H1 (cell line): ENCODE measurements around the gene STK32A. TPM values are rescaled to one million over a fixed set of nuclear protein-coding genes. Genes with fewer than 3 reads are reported as not detected.

Experiments
- CTCF ChIA-PET: fragments of 300-600 bp; sonication (Branson Sonifier 250); formaldehyde crosslinking; loops from one replicate; lab custom pipeline; 2021; ENCODE audit not compliant: partially characterized antibody; lab: Charles Lee
- POLR2A ChIA-PET: fragments of 300-600 bp; sonication (Branson Sonifier 250); formaldehyde crosslinking; loops from one replicate; lab custom pipeline; 2021; ENCODE audit warnings: inconsistent platforms; ENCODE audit not compliant: partially characterized antibody; lab: Charles Lee
- DNase-seq, 2 experiments: peaks; one replicate each; pipeline versions ENCODE4 v3.0.0 to v3.0.0-alpha.2; 2010 to 2022; ENCODE audit warnings: low spot score in 2 of 2, low read depth in 1 of 2, mixed read lengths in 1 of 2
- FAIRE-seq: peaks from 2 replicates; lab custom pipeline; 2011; peaks lifted over from hg19 to GRCh38; lab: Jason Lieb, UNC
- H2AFZ ChIP-seq: 2 replicates; pipeline ENCODE4 v1.8.1; 2012; ENCODE audit warnings: low read length, inconsistent platforms
- H2AK5ac ChIP-seq: 2 replicates; pipeline ENCODE4 v1.6.1; 2013; ENCODE audit warnings: low read depth, low read length
- H2BK120ac ChIP-seq: replicated peaks from 2 replicates; pipeline ENCODE3; 2013; ENCODE audit warnings: low read depth, low read length, inconsistent platforms
- H2BK12ac ChIP-seq: 2 replicates; pipeline ENCODE4 v1.6.1; 2013; ENCODE audit warnings: low read depth, low read length
- H2BK15ac ChIP-seq: 2 replicates; pipeline ENCODE4 v1.6.1; 2013; ENCODE audit warnings: low read length
- H2BK20ac ChIP-seq: 2 replicates; pipeline ENCODE4 v1.6.1; 2013; ENCODE audit warnings: low read length
- H2BK5ac ChIP-seq: 2 replicates; pipeline ENCODE4 v1.6.1; 2013; ENCODE audit warnings: low read depth, low read length
- H3K14ac ChIP-seq: 2 replicates; pipeline ENCODE4 v1.6.1; 2013; ENCODE audit warnings: inconsistent platforms; ENCODE audit not compliant: insufficient read length
- H3K18ac ChIP-seq: 2 replicates; pipeline ENCODE4 v1.6.1; 2013; ENCODE audit warnings: low read length; ENCODE audit errors: extremely low read depth
- H3K23ac ChIP-seq: 2 replicates; pipeline ENCODE4 v1.6.1; 2013; ENCODE audit warnings: inconsistent platforms; ENCODE audit not compliant: insufficient read length
- H3K23me2 ChIP-seq: 2 replicates; pipeline ENCODE4 v1.6.1; 2013; ENCODE audit warnings: low read depth, low read length
- H3K27ac ChIP-seq: 2 replicates; pipeline ENCODE4 v1.6.1; 2011; ENCODE audit warnings: low read depth, low read length, inconsistent platforms
- H3K27me3 ChIP-seq, 4 experiments: replicated peaks in 1 of 4; 1 replicate in 1 of 4; 2 replicates in 3 of 4; pipeline versions ENCODE4 v1.6.1 to v1.8.1; 2011 to 2013; ENCODE audit warnings: low read length in 3 of 4, mild to moderate bottlenecking in 3 of 4, inconsistent platforms in 2 of 4, mixed read lengths in 2 of 4, moderate library complexity in 1 of 4; ENCODE audit not compliant: control insufficient read depth in 3 of 4, insufficient read depth in 3 of 4; ENCODE audit errors: extremely low read depth in 1 of 4
- H3K36me3 ChIP-seq, 4 experiments: 2 replicates each; pipeline versions ENCODE4 v1.6.1 to v1.8.1; 2011 to 2013; ENCODE audit warnings: mild to moderate bottlenecking in 4 of 4, low read length in 3 of 4, moderate library complexity in 2 of 4, control low read depth in 1 of 4, inconsistent platforms in 1 of 4; ENCODE audit not compliant: insufficient read depth in 4 of 4, control insufficient read depth in 2 of 4
- H3K4ac ChIP-seq: replicated peaks from 2 replicates; pipeline ENCODE3; 2013; ENCODE audit warnings: low read length, low read depth, mixed read lengths, inconsistent platforms; ENCODE audit not compliant: insufficient read length
- H3K4me1 ChIP-seq, 4 experiments: replicated peaks in 1 of 4; 1 replicate in 1 of 4; 2 replicates in 3 of 4; pipeline versions ENCODE4 v1.6.1 to v1.8.1; 2011 to 2013; ENCODE audit warnings: low read length in 3 of 4, inconsistent platforms in 2 of 4, mixed read lengths in 1 of 4; ENCODE audit not compliant: insufficient read depth in 4 of 4, control insufficient read depth in 3 of 4
- H3K4me2 ChIP-seq, 2 experiments: 2 replicates each; pipeline versions ENCODE4 v1.6.1 to v1.8.1; 2011 to 2013; ENCODE audit warnings: low read depth in 2 of 2, low read length in 2 of 2, control low read depth in 1 of 2, inconsistent platforms in 1 of 2, mild to moderate bottlenecking in 1 of 2; ENCODE audit not compliant: insufficient read depth in 1 of 2
- H3K4me3 ChIP-seq, 4 experiments: fragments of 200-600, 300-600 bp in 1 of 4; sonication (generic), shearing (Covaris generic), sonication (Bioruptor Twin) in 1 of 4; 2 replicates each; pipeline versions ENCODE4 v1.5.1 to v1.8.1; 2011 to 2016; ENCODE audit warnings: low read length in 4 of 4, low read depth in 3 of 4, control low read depth in 2 of 4, inconsistent platforms in 2 of 4, mild to moderate bottlenecking in 2 of 4, mixed read lengths in 1 of 4, moderate library complexity in 1 of 4; ENCODE audit not compliant: insufficient read depth in 2 of 4; ENCODE audit errors: extremely low read depth in 1 of 4
- H3K56ac ChIP-seq: replicated peaks from 2 replicates; pipeline ENCODE3; 2013; ENCODE audit warnings: low read depth, mild to moderate bottlenecking, mixed read lengths, low read length, inconsistent platforms; ENCODE audit not compliant: insufficient read length
- H3K79me1 ChIP-seq: 2 replicates; pipeline ENCODE4 v1.6.1; 2013; ENCODE audit warnings: low read depth, low read length, control low read depth
- H3K79me2 ChIP-seq, 2 experiments: 2 replicates each; pipeline versions ENCODE4 v1.6.1 to v1.8.1; 2012 to 2013; ENCODE audit warnings: low read length in 2 of 2, mild to moderate bottlenecking in 2 of 2, inconsistent platforms in 1 of 2; ENCODE audit not compliant: insufficient read depth in 2 of 2, control insufficient read depth in 1 of 2
- H3K9ac ChIP-seq, 4 experiments: replicated peaks in 1 of 4; 1 replicate in 1 of 4; 2 replicates in 3 of 4; pipeline versions ENCODE4 v1.6.1 to v1.8.1; 2011 to 2013; ENCODE audit warnings: low read depth in 3 of 4, low read length in 3 of 4, control low read depth in 2 of 4, mild to moderate bottlenecking in 2 of 4, moderate library complexity in 2 of 4, inconsistent platforms in 1 of 4; ENCODE audit errors: extremely low read depth in 1 of 4
- H3K9me3 ChIP-seq, 2 experiments: 2 replicates each; pipeline versions ENCODE4 v1.6.1 to v1.8.1; 2012 to 2013; ENCODE audit warnings: mild to moderate bottlenecking in 2 of 2, moderate library complexity in 2 of 2, control low read depth in 1 of 2, inconsistent platforms in 1 of 2, low read depth in 1 of 2, low read length in 1 of 2, mixed read lengths in 1 of 2; ENCODE audit not compliant: insufficient read depth in 2 of 2
- H4K20me1 ChIP-seq, 2 experiments: replicated peaks in 1 of 2; 2 replicates each; pipeline versions ENCODE3 to v1.8.1; 2011 to 2013; ENCODE audit warnings: inconsistent platforms in 2 of 2, low read length in 2 of 2, mild to moderate bottlenecking in 1 of 2; ENCODE audit not compliant: insufficient read depth in 2 of 2, control insufficient read depth in 1 of 2
- H4K5ac ChIP-seq: 2 replicates; pipeline ENCODE4 v1.6.1; 2013; ENCODE audit warnings: low read length, low read depth, mixed read lengths, inconsistent platforms; ENCODE audit not compliant: insufficient read length
- H4K8ac ChIP-seq: 2 replicates; pipeline ENCODE4 v1.8.0; 2013; ENCODE audit warnings: mild to moderate bottlenecking, moderate library complexity, low read length, inconsistent platforms; ENCODE audit not compliant: insufficient read depth; ENCODE audit errors: extremely low read depth
- H4K91ac ChIP-seq: replicated peaks from 2 replicates; pipeline ENCODE3; 2013; ENCODE audit warnings: low read length, mixed read lengths, inconsistent platforms; ENCODE audit not compliant: insufficient read length
- EGR1 ChIP-seq: IDR thresholded peaks from 2 replicates; pipeline ENCODE4 v1.6.1; 2011; ENCODE audit warnings: low read depth, low read length, borderline replicate concordance
- FOSL1 ChIP-seq: IDR thresholded peaks from 2 replicates; pipeline ENCODE4 v1.6.1; 2011; ENCODE audit warnings: mild to moderate bottlenecking, low read depth, low read length, moderate library complexity; ENCODE audit not compliant: insufficient read depth
- GTF2F1 ChIP-seq: IDR thresholded peaks from 2 replicates; pipeline ENCODE4 v1.6.1; 2012; ENCODE audit warnings: low read depth, low read length, improper control_type of control experiment, borderline replicate concordance
- HDAC2 ChIP-seq, 2 experiments: fragments of 300-600 bp in 1 of 2; sonication (generic) in 1 of 2; IDR thresholded peaks; 2 replicates each; pipeline ENCODE4 v1.6.1; 2011 to 2012; ENCODE audit warnings: low read depth in 2 of 2, low read length in 2 of 2, mild to moderate bottlenecking in 2 of 2, moderate library complexity in 2 of 2, borderline replicate concordance in 1 of 2, inconsistent platforms in 1 of 2
- HDAC6 ChIP-seq: IDR thresholded peaks from one replicate; pipeline ENCODE4 v1.7.1; 2012; ENCODE audit warnings: low read depth, mild to moderate bottlenecking, inconsistent platforms, low read length, moderate library complexity
- MAX ChIP-seq: IDR thresholded peaks from 2 replicates; pipeline ENCODE4 v1.6.1; 2012; ENCODE audit warnings: inconsistent platforms
- NANOG ChIP-seq: IDR thresholded peaks from 2 replicates; pipeline ENCODE4 v1.6.1; 2011; ENCODE audit warnings: low read length, low read depth, mild to moderate bottlenecking, inconsistent platforms; ENCODE audit not compliant: insufficient read depth, poor library complexity, severe bottlenecking
- NRF1 ChIP-seq: IDR thresholded peaks from 2 replicates; pipeline ENCODE4 v1.6.1; 2011; ENCODE audit warnings: mild to moderate bottlenecking, low read depth, low read length, improper control_type of control experiment
- POLR2A ChIP-seq, 2 experiments: IDR thresholded peaks; 1 replicate in 1 of 2; 2 replicates in 1 of 2; pipeline ENCODE4 v1.6.1; 2011; ENCODE audit warnings: low read depth in 2 of 2, low read length in 2 of 2, mild to moderate bottlenecking in 2 of 2; ENCODE audit errors: control extremely low read depth in 1 of 2
- RFX5 ChIP-seq: IDR thresholded peaks from 2 replicates; pipeline ENCODE4 v1.6.1; 2011; ENCODE audit warnings: low read depth, low read length, improper control_type of control experiment, borderline replicate concordance
- RXRA ChIP-seq: IDR thresholded peaks from 2 replicates; pipeline ENCODE4 v1.6.1; 2011; ENCODE audit warnings: low read depth, mild to moderate bottlenecking, low read length, moderate library complexity; ENCODE audit not compliant: insufficient read depth
- SP1 ChIP-seq: IDR thresholded peaks from 2 replicates; pipeline ENCODE4 v1.6.1; 2011; ENCODE audit warnings: low read depth, low read length
- TAF7 ChIP-seq: optimal IDR thresholded peaks from 2 replicates; pipeline ENCODE3; 2011; ENCODE audit warnings: low read depth, mild to moderate bottlenecking, inconsistent platforms, low read length, moderate library complexity, borderline replicate concordance
- TEAD4 ChIP-seq: IDR thresholded peaks from 2 replicates; pipeline ENCODE4 v1.6.1; 2012; ENCODE audit warnings: low read depth, low read length, inconsistent platforms, mixed read lengths
- WGBS, 2 experiments: shearing (Covaris generic) in 1 of 2; methylation state at CpG; one replicate each; pipeline versions ENCODE4 v1.1.6 to v1.1.7; 2013 to 2015; ENCODE audit warnings: low lambda C conversion rate in 2 of 2, mixed read lengths in 2 of 2, inconsistent platforms in 1 of 2, low coverage in 1 of 2, missing lambda C conversion rate in 1 of 2; ENCODE audit not compliant: insufficient replicate concordance in 2 of 2, insufficient coverage in 1 of 2, insufficient read length in 1 of 2; ENCODE audit errors: extremely low coverage in 1 of 2, missing lambda C conversion rate in 1 of 2; 5-methylcytosine and 5-hydroxymethylcytosine counted together
- polyA plus RNA-seq, 7 experiments: library from polyadenylated mRNA; depleted of rRNA in 3 of 7; stranded (reverse) in 5 of 7; unstranded in 2 of 7; fragments of >200 nt in 5 of 7; fragments of 200-250 nt in 2 of 7; gene quantifications; 1 replicate in 5 of 7; 2 replicates in 1 of 7; 4 replicates in 1 of 7; pipeline versions ENCODE4 v1.2.1 to v1.2.3, GENCODE V29; 2011 to 2013; ENCODE audit warnings: missing spikeins in 2 of 7, mixed read lengths in 2 of 7
- total RNA-seq: library from RNA; stranded (reverse); fragmentation: NEBNext Ultra II Directional; extraction: Animal tissue kit (Norgen Biotek cat#: 25700); gene quantifications from 2 replicates; pipeline ENCODE4 v1.2.1, GENCODE V29; 2021

The STK32A gene
- total and polyA plus RNA-seq, 2 of the 8 experiments (the other 6 are each of a cell fraction or from before 2014, with no cell fraction given): 1.3 to 2.5 TPM

- no peak overlapping the region for H4K91ac ChIP-seq
- no peak for FAIRE-seq
- H2AK5ac ChIP-seq: no peak overlapping the region
- ChIA-PET CTCF (no interaction called here), POLR2A (interaction anchor here (0.7 kb wide), 1 partner anchor 8 kb away, joined by 3 read pairs; no protein-coding TSS in a partner anchor)
- H3K4me3 ChIP-seq: no peak overlapping the region
- no peak overlapping the region for H4K5ac ChIP-seq
- H3K14ac ChIP-seq: no peak overlapping the region
- H3K79me1 ChIP-seq: no peaks in the 10 kb centered on the region
- TF ChIP-seq GTF2F1: no peak
- TF ChIP-seq EGR1: no peak
- no peak for TF ChIP-seq NRF1
- TF ChIP-seq FOSL1: no peak
- TF ChIP-seq MAX: no peak
- no peak for TF ChIP-seq HDAC2 (IDR thresholded peaks at IDR 0.05; ENCODE audit: borderline replicate concordance in 1 of 2, low read depth in 2 of 2, low read length in 2 of 2)
- TF ChIP-seq POLR2A (IDR thresholded peaks at IDR 0.05; ENCODE audit: control extremely low read depth in 1 of 2, low read depth in 2 of 2, low read length in 2 of 2): no peak
- no peak for TF ChIP-seq TEAD4
- no peak for TF ChIP-seq HDAC6
- TF ChIP-seq TAF7: no peak
- no peak for TF ChIP-seq RFX5
- no peak for TF ChIP-seq SP1
- TF ChIP-seq RXRA: no peak
- no peak for TF ChIP-seq NANOG
- no peak overlapping the region for H2BK5ac ChIP-seq
- H3K9me3 ChIP-seq: no peaks in the 10 kb centered on the region
- H4K8ac ChIP-seq: no peak overlapping the region
- H3K4me1 ChIP-seq: peaks cover 0 to 3% (median 0%) of the 10 kb centered on the region in 4 experiments; a peak in 1 of 7 replicates
- H3K23ac ChIP-seq: no peak overlapping the region
- H4K20me1 ChIP-seq: no peaks in the 10 kb centered on the region
- no peak overlapping the region for H2BK20ac ChIP-seq
- H3K18ac ChIP-seq: no peak overlapping the region
- H3K36me3 ChIP-seq: no peaks in the 10 kb centered on the region
- 0 out of 2 replicates have a peak overlapping the region, but pooled peaks have one; percentile 59 for H2AFZ ChIP-seq
- H3K23me2 ChIP-seq: no peaks in the 10 kb centered on the region; the same call in 1 of the 2 replicates
- 75% methylated on average over 1 of the region's 1 CpG; no CpG with 5 or more reads in 1 of the 2 experiments for WGBS, 2 experiments
- H3K27me3 ChIP-seq: no peaks in the 10 kb centered on the region
- no peak overlapping the region for H2BK12ac ChIP-seq
- H2BK120ac ChIP-seq: no peak overlapping the region
- H3K27ac ChIP-seq: no peak overlapping the region
- H2BK15ac ChIP-seq: no peak overlapping the region
- H3K4ac ChIP-seq: no peak overlapping the region
- H3K4me2 ChIP-seq: no peak overlapping the region
- no peak for DNase-seq
- H3K9ac ChIP-seq: no peak overlapping the region
- no peaks in the 10 kb centered on the region for H3K79me2 ChIP-seq
- H3K56ac ChIP-seq: no peak overlapping the region
Measured at GRCh38 chr5:147259837-147260236, 25.0 kb downstream of the STK32A start.
